Testis (tissue), 3 donors: ENCODE results near the gene RGS17. TPM values are rescaled to one million over a fixed set of nuclear protein-coding genes. Genes with fewer than 3 reads are reported as not detected.

Experiments
- DNase-seq: peaks from one replicate; pipeline ENCODE4 v3.0.0-alpha.2; 2019
- H3K27ac ChIP-seq, 2 donors: fragments of 200-600 bp; sonication (generic); one replicate each; pipeline ENCODE4 v1.5.1; 2019
- H3K27me3 ChIP-seq: fragments of 200-600 bp; sonication (generic); one replicate; pipeline ENCODE4 v1.5.1; 2019
- H3K36me3 ChIP-seq: fragments of 200-600 bp; sonication (generic); one replicate; pipeline ENCODE4 v1.5.1; 2017; ENCODE audit warnings: low read depth; ENCODE audit errors: missing control alignments
- H3K4me1 ChIP-seq: fragments of 200-600 bp; sonication (generic); one replicate; pipeline ENCODE4 v1.5.1; 2019
- H3K4me3 ChIP-seq, 2 donors: fragments of 200-600 bp; sonication (generic); one replicate each; pipeline ENCODE4 v1.5.1; 2017 to 2019
- H3K9me3 ChIP-seq: fragments of 200-600 bp; sonication (generic); one replicate; pipeline ENCODE4 v1.5.1; 2017
- POLR2A ChIP-seq: fragments of 450-650 bp; IDR thresholded peaks from one replicate; pipeline ENCODE4 v1.6.1; 2017; ENCODE audit warnings: antibody characterized with exemption, mild to moderate bottlenecking, moderate library complexity
- WGBS, 2 donors: methylation state at CpG; one replicate each; pipeline ENCODE4 v1.1.5; 2018; 5-methylcytosine and 5-hydroxymethylcytosine counted together
- intact Hi-C: fragments of 100-400 bp; cut with DNase I; formaldehyde crosslinking; loops from one replicate; pipeline ENCODE4 v1.15.1; 2023; ENCODE audit warnings: low total_unique reads
- polyA plus RNA-seq: library from polyadenylated mRNA; stranded (reverse); fragments of 350-450 nt; fragmentation: Illumina TruSeq; extraction: RNeasy Lipid Tissue Mini Kit (QIAGEN cat#74804); gene quantifications from one replicate; pipeline ENCODE4 v1.2.3, GENCODE V29; 2014; ENCODE audit warnings: low read depth, low replicate concordance; ENCODE audit not compliant: insufficient read depth
- total RNA-seq, 2 donors: library from RNA; depleted of rRNA; stranded (reverse); fragments of >200 nt; gene quantifications; one replicate each; pipeline ENCODE4 v1.2.3, GENCODE V29; 2016
- TF ChIP-seq, protein P1 (sequence below), 3 experiments: fragments of 450-650 bp in 2 of 3; fragments of 200-600 bp in 1 of 3; sonication (generic) in 1 of 3; IDR thresholded peaks; one replicate each; pipeline ENCODE4 v1.5.1; 2016 to 2019; ENCODE audit warnings: antibody characterized with exemption in 3 of 3, mild to moderate bottlenecking in 2 of 3, moderate library complexity in 1 of 3

The RGS17 gene
- total and polyA plus RNA-seq, 3 donors from 2014 or later, result 0.65 to 4.5 (median 3.1) TPM

DNA sequence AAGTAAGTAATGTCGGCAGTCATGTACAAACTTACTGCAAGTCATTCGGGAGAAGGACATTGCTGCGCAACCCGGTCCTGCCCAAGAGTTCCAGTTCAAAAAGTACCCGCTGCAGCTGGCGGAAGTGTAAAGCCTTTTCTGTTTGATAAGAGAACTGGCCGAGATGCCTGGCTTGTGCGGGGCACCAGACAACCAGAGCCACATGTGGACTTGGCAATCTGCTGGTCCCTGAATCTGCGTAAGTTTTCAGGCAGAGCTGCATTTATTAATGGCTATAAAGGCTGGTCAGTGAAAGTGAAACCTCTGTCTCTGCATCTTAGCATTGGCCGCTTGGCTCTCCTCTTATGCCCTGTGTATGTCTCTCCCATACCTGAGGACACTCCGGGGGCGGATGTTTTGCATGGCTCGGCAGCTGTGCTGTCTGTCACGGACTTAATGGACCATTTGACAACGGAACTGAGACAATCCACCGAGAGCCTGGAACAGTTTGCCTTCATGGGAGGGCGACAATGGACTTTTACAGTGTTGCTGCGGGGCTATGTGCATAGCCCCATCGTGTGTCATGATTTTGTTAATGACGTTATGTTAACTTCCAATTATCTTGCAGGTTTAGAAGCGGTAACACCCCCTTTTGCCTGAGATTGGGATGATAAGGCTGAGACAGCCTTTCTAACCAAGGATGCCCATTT is 19.8 kb upstream of the RGS17 start:
- peak overlapping the region; percentile 30 to 37 for H3K4me3 ChIP-seq
- 51 to 62% methylated on average over 21 of the region's 21 CpGs for WGBS, 2 donors
- H3K9me3 ChIP-seq, result no peaks in the 10 kb centered on the region
- H3K36me3 ChIP-seq, result no peaks in the 10 kb centered on the region
- intact Hi-C loops, result no loop called here
- no peaks in the 10 kb centered on the region for H3K27me3 ChIP-seq
- DNase-seq, result no peak
- TF ChIP-seq POLR2A, result no peak
- TF ChIP-seq, protein P1, sequence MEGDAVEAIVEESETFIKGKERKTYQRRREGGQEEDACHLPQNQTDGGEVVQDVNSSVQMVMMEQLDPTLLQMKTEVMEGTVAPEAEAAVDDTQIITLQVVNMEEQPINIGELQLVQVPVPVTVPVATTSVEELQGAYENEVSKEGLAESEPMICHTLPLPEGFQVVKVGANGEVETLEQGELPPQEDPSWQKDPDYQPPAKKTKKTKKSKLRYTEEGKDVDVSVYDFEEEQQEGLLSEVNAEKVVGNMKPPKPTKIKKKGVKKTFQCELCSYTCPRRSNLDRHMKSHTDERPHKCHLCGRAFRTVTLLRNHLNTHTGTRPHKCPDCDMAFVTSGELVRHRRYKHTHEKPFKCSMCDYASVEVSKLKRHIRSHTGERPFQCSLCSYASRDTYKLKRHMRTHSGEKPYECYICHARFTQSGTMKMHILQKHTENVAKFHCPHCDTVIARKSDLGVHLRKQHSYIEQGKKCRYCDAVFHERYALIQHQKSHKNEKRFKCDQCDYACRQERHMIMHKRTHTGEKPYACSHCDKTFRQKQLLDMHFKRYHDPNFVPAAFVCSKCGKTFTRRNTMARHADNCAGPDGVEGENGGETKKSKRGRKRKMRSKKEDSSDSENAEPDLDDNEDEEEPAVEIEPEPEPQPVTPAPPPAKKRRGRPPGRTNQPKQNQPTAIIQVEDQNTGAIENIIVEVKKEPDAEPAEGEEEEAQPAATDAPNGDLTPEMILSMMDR (IDR thresholded peaks at IDR 0.05), result no peak
- no peak overlapping the region for H3K27ac ChIP-seq
- H3K4me1 ChIP-seq, result no peaks in the 10 kb centered on the region

DNA sequence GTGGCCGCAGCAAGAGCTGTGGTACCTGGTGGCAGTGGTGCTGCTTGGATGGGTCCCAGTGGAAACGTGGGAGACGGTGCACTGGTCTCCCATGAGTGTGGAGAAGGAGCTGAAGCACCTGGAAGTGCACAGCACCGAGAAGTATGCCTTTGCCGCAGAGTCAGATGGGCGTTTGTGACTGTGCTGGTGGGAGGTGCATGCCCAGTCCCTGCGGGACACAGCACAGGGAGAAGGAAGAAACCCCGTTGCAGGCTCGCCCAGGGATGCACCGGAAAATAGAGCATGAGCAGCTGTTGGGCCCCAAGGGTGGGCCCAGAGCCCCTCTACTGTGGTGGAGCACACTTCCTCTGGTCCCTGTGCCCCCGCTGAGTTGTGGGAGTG is 19.3 kb upstream of the RGS17 start:
- intact Hi-C loops, result no loop called here
- Histone ChIP-seq H3K4me3 (peak overlapping the region; percentile 30 to 37), H3K9me3 (no peaks in the 10 kb centered on the region), H3K27ac (no peak overlapping the region), H3K4me1 (no peaks in the 10 kb centered on the region), H3K27me3 (no peaks in the 10 kb centered on the region), H3K36me3 (no peaks in the 10 kb centered on the region)
- WGBS, 2 donors, result 52 to 53% methylated on average over 11 of the region's 11 CpGs
- DNase-seq, result no peak
- no peak for TF ChIP-seq POLR2A
- TF ChIP-seq, protein P1 (IDR thresholded peaks at IDR 0.05), result no peak

DNA sequence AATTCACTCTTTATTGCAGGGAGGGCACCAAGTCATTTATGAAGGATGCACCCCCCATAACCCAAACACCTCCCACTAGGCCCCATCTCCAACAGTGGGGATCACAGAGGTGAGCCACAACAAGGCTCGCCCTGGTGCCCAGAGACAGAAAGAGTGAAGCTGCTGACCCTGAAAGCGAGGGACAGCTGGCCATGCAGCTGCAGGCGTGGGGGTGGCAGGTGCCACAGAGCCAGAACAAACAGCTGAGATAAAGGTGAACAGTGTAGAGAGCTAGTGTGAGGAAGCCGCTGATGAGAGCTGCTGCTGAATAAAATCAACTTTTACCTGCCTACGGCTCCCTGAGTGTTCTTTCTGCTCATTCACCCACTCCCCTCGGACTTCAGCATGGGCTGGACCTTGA is 18.8 kb upstream of the RGS17 start:
- 47 to 51% methylated on average over 6 of the region's 6 CpGs for WGBS, 2 donors

DNA sequence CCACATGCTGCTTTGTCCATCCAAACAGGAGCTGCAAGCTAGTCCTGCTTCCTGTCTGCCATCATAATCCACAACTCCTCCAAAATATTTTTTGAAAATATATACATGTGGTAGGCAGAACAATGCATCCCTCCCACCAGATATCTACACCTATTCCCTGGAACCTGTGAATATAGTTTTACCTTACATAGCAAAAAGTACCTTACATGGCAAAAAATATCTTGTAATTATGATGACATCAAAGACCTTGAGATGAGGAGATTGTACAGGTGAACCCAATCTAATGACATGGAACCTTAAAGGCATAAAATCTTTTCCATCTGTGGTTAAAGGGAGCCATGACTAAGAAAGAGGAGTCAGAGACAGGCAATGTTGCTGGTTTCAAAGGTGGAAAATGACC is 15.3 kb upstream of the RGS17 start:
- Histone ChIP-seq H3K4me3 (no peak overlapping the region), H3K27ac (no peak overlapping the region), H3K4me1 (no peaks in the 10 kb centered on the region), H3K9me3 (no peaks in the 10 kb centered on the region), H3K36me3 (no peaks in the 10 kb centered on the region), H3K27me3 (no peaks in the 10 kb centered on the region)
- intact Hi-C loops, result no loop called here
- DNase-seq, result no peak
- TF ChIP-seq, protein P1 (IDR thresholded peaks at IDR 0.05), result no peak
- no peak for TF ChIP-seq POLR2A

More for the DNA sequence above, 18.8 kb upstream of the RGS17 start:
- no peak for TF ChIP-seq POLR2A
- TF ChIP-seq, protein P1 (IDR thresholded peaks at IDR 0.05), result no peak
- intact Hi-C loops, result no loop called here
- Histone ChIP-seq H3K27ac (no peak overlapping the region), H3K36me3 (no peaks in the 10 kb centered on the region), H3K4me1 (no peaks in the 10 kb centered on the region), H3K4me3 (no peak overlapping the region), H3K9me3 (no peaks in the 10 kb centered on the region), H3K27me3 (no peaks in the 10 kb centered on the region)
- no peak for DNase-seq

DNA sequence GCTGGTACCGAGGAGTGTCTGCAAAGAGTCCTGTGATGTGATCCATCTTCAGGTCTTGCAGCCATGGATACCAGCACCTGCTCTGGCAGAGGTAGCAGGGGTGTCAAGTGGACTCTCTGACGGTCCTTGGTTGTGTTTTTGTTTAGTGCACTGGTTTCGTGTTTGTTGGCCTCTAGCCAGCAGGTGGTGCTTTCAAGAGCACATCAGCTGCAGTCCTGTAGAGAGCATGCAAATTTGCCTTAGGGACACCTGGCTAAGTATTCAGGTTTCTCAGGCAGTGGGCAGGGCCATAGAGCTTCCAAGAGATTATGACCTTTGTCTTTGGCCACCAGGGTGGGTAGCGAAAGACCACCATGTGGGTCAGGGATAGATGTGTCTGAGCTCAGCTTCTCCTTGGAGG is 14.5 kb upstream of the RGS17 start:
- no peak for TF ChIP-seq POLR2A
- TF ChIP-seq, protein P1 (IDR thresholded peaks at IDR 0.05), result no peak
- intact Hi-C loops, result no loop called here
- 84 to 85% methylated on average over 3 to 4 of the region's 4 CpGs for WGBS, 2 donors

More for the DNA sequence above, 14.5 kb upstream of the RGS17 start:
- Histone ChIP-seq H3K27me3 (no peaks in the 10 kb centered on the region), H3K36me3 (no peaks in the 10 kb centered on the region), H3K4me3 (no peak overlapping the region), H3K27ac (no peak overlapping the region), H3K9me3 (no peaks in the 10 kb centered on the region), H3K4me1 (no peaks in the 10 kb centered on the region)
- no peak for DNase-seq
